Ishikawa (cell line): Measurements from ENCODE around the gene ACAD11.

Experiments used
- CREB1 ChIP-seq: IDR thresholded peaks from 2 replicates; pipeline ENCODE4 v1.6.1; 2012; ENCODE audit warnings: low read depth
- RAD21 ChIP-seq: IDR thresholded peaks from 2 replicates; pipeline ENCODE4 v1.6.1; 2012; ENCODE audit warnings: low read depth
- YY1 ChIP-seq: IDR thresholded peaks from 2 replicates; pipeline ENCODE4 v1.6.1; 2012; ENCODE audit warnings: low read depth

GRCh38 chr3:132622761-132623160, 36.8 kb downstream of the ACAD11 start:
- TF ChIP-seq CREB1 (no peak), YY1 (no peak), RAD21 (no peak)
